ENCODE measurements around the gene ZNF35. TPM values are rescaled to one million over a fixed set of nuclear protein-coding genes. Genes with fewer than 3 reads are reported as not detected.

Gene ZNF35
- polyA plus RNA-seq, 1 of the 3 experiments (the other 2 are of a cell fraction) = 2.4 TPM

DNA sequence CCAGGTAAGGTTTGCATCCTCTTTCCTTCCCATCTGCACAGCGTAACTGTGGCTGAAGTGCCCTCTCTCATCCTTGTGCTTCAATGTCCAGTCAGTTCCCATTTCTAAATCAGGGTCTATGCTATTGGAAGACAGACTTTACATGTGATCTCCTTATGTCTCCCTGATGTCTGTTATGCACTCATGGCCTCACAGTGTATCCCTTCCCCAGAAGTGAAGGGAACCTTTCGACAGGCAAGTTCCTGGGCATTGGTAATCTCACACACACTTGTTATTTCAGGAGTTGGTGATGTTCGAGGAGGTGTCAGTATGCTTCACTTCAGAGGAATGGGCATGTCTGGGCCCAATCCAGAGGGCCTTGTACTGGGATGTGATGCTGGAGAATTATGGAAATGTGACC, 16.3 kb upstream of the ZNF35 start:
- Histone ChIP-seq H3K4me2 (no peak overlapping the region), H2AFZ (ENCODE audit: low read depth) (no peak overlapping the region), H3K9ac (no peak overlapping the region), H3K27me3 (ENCODE audit: insufficient read depth) (no peaks in the 10 kb centered on the region), H3K36me3 (replicated peaks in 1 of 2; ENCODE audit: control insufficient read depth in 1 of 2, insufficient read depth in 2 of 2, low read length in 1 of 2) (peaks cover 59 to 64% of the 10 kb centered on the region in 2 experiments), H3K4me1 (ENCODE audit: control insufficient read depth in 1 of 2, insufficient read depth in 2 of 2, low read depth in 1 of 2, low read length in 1 of 2) (no peaks in the 10 kb centered on the region; a peak in 2 of 4 replicates), H3F3A (replicated peaks; ENCODE audit: insufficient read depth) (peaks cover 5% of the 10 kb centered on the region), H3K9me2 (no peaks in the 10 kb centered on the region), H3K4me3 (ENCODE audit: low read depth in 2 of 2, low read length in 1 of 2) (no peak overlapping the region), H3K27ac (ENCODE audit: low read depth in 2 of 2, low read length in 1 of 2) (no peak overlapping the region), H4K20me1 (ENCODE audit: insufficient read depth) (no peaks in the 10 kb centered on the region), H3K79me2 (ENCODE audit: insufficient read depth) (peaks cover 42% of the 10 kb centered on the region), H3K9me3 (no peaks in the 10 kb centered on the region)
- TF ChIP-seq TAF1 (IDR thresholded peaks at IDR 0.05; ENCODE audit: borderline replicate concordance, low read depth, low read length) (no peak), ELF1 (IDR thresholded peaks at IDR 0.05) (no peak), FOXJ3 (CRISPR knock-in tag; IDR thresholded peaks at IDR 0.05) (no peak), CHD2 (IDR thresholded peaks at IDR 0.05; ENCODE audit: low read length, partially characterized antibody) (no peak), SIN3A (IDR thresholded peaks at IDR 0.05; ENCODE audit: borderline replicate concordance, low read depth, low read length) (no peak), FOSL2 (IDR thresholded peaks at IDR 0.05; ENCODE audit: borderline replicate concordance, low read depth) (no peak), RCOR1 (IDR thresholded peaks at IDR 0.05; ENCODE audit: low read length) (no peak), SMC3 (IDR thresholded peaks at IDR 0.05; ENCODE audit: low read depth, low read length) (no peak), GATA2 (CRISPR knock-in tag; IDR thresholded peaks at IDR 0.05) (no peak)
- TF ChIP-seq, protein P1, sequence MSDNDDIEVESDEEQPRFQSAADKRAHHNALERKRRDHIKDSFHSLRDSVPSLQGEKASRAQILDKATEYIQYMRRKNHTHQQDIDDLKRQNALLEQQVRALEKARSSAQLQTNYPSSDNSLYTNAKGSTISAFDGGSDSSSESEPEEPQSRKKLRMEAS (IDR thresholded peaks at IDR 0.05; ENCODE audit: low read depth) = no peak
- ChIA-PET POLR2A (no interaction called here), CTCF (no interaction called here)
- WGBS (ENCODE audit: low lambda C conversion rate) = 92% methylated on average over 3 of the region's 3 CpGs
- DNase-seq = no peak

DNA sequence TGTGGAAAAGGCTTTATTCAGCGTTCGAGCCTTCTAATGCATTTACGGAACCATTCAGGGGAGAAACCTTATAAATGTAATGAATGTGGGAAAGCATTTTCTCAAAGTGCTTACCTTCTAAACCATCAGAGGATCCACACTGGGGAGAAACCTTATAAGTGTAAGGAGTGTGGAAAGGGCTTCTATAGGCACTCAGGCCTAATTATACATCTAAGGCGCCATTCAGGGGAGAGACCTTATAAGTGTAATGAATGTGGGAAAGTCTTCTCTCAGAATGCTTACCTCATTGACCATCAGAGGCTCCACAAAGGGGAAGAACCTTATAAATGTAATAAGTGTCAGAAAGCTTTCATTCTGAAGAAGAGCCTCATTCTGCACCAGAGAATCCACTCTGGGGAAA, 6.2 kb upstream of the ZNF35 start:
- Histone ChIP-seq H3K4me2 (no peak overlapping the region), H3K79me2 (ENCODE audit: insufficient read depth) (peaks cover 32% of the 10 kb centered on the region), H3K9me2 (no peaks in the 10 kb centered on the region), H3F3A (replicated peaks; ENCODE audit: insufficient read depth) (peaks cover 6% of the 10 kb centered on the region), H3K27me3 (ENCODE audit: insufficient read depth) (no peaks in the 10 kb centered on the region), H3K4me3 (ENCODE audit: low read depth in 2 of 2, low read length in 1 of 2) (no peak overlapping the region; a peak in 1 of 4 replicates), H3K4me1 (ENCODE audit: control insufficient read depth in 1 of 2, insufficient read depth in 2 of 2, low read depth in 1 of 2, low read length in 1 of 2) (no peaks in the 10 kb centered on the region), H2AFZ (ENCODE audit: low read depth) (no peak overlapping the region), H3K9me3 (peaks cover 33% of the 10 kb centered on the region), H3K36me3 (replicated peaks in 1 of 2; ENCODE audit: control insufficient read depth in 1 of 2, insufficient read depth in 2 of 2, low read length in 1 of 2) (peaks cover 65 to 80% of the 10 kb centered on the region in 2 experiments), H4K20me1 (ENCODE audit: insufficient read depth) (no peaks in the 10 kb centered on the region), H3K27ac (ENCODE audit: low read depth in 2 of 2, low read length in 1 of 2) (no peak overlapping the region), H3K9ac (no peak overlapping the region)
- DNase-seq = no peak
- WGBS (ENCODE audit: low lambda C conversion rate) = over 99% methylated on average over 4 of the region's 4 CpGs
- TF ChIP-seq, protein P1 (IDR thresholded peaks at IDR 0.05; ENCODE audit: low read depth) = no peak
- TF ChIP-seq RFX5 (IDR thresholded peaks at IDR 0.05; ENCODE audit: low read length) = no peak
- no peak for TF ChIP-seq FOXJ3 (CRISPR knock-in tag; IDR thresholded peaks at IDR 0.05)
- TF ChIP-seq, protein P2, sequence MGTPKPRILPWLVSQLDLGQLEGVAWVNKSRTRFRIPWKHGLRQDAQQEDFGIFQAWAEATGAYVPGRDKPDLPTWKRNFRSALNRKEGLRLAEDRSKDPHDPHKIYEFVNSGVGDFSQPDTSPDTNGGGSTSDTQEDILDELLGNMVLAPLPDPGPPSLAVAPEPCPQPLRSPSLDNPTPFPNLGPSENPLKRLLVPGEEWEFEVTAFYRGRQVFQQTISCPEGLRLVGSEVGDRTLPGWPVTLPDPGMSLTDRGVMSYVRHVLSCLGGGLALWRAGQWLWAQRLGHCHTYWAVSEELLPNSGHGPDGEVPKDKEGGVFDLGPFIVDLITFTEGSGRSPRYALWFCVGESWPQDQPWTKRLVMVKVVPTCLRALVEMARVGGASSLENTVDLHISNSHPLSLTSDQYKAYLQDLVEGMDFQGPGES (IDR thresholded peaks at IDR 0.05; ENCODE audit: low read depth, low read length) = no peak
- TF ChIP-seq TEAD4 (IDR thresholded peaks at IDR 0.05; ENCODE audit: borderline replicate concordance, insufficient read depth) = no peak
- no peak for TF ChIP-seq SMC3 (IDR thresholded peaks at IDR 0.05; ENCODE audit: low read depth, low read length)
- TF ChIP-seq CHD2 (IDR thresholded peaks at IDR 0.05; ENCODE audit: low read length, partially characterized antibody) = no peak
- TF ChIP-seq, protein P3, sequence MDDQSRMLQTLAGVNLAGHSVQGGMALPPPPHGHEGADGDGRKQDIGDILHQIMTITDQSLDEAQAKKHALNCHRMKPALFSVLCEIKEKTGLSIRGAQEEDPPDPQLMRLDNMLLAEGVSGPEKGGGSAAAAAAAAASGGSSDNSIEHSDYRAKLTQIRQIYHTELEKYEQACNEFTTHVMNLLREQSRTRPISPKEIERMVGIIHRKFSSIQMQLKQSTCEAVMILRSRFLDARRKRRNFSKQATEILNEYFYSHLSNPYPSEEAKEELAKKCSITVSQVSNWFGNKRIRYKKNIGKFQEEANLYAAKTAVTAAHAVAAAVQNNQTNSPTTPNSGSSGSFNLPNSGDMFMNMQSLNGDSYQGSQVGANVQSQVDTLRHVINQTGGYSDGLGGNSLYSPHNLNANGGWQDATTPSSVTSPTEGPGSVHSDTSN (IDR thresholded peaks at IDR 0.05) = no peak
- no peak for TF ChIP-seq YY1 (IDR thresholded peaks at IDR 0.05; ENCODE audit: low read depth)
- no peak for TF ChIP-seq POLR2AphosphoS5 (IDR thresholded peaks at IDR 0.05; ENCODE audit: low read depth, low read length)
- TF ChIP-seq, protein P4, sequence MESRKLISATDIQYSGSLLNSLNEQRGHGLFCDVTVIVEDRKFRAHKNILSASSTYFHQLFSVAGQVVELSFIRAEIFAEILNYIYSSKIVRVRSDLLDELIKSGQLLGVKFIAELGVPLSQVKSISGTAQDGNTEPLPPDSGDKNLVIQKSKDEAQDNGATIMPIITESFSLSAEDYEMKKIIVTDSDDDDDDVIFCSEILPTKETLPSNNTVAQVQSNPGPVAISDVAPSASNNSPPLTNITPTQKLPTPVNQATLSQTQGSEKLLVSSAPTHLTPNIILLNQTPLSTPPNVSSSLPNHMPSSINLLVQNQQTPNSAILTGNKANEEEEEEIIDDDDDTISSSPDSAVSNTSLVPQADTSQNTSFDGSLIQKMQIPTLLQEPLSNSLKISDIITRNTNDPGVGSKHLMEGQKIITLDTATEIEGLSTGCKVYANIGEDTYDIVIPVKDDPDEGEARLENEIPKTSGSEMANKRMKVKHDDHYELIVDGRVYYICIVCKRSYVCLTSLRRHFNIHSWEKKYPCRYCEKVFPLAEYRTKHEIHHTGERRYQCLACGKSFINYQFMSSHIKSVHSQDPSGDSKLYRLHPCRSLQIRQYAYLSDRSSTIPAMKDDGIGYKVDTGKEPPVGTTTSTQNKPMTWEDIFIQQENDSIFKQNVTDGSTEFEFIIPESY (IDR thresholded peaks at IDR 0.05; ENCODE audit: borderline replicate concordance, low read depth) = no peak
- TF ChIP-seq RAD21 (IDR thresholded peaks at IDR 0.05; ENCODE audit: low read length) = no peak
- TF ChIP-seq RCOR1 (IDR thresholded peaks at IDR 0.05; ENCODE audit: low read length) = no peak
- TF ChIP-seq, protein P5, sequence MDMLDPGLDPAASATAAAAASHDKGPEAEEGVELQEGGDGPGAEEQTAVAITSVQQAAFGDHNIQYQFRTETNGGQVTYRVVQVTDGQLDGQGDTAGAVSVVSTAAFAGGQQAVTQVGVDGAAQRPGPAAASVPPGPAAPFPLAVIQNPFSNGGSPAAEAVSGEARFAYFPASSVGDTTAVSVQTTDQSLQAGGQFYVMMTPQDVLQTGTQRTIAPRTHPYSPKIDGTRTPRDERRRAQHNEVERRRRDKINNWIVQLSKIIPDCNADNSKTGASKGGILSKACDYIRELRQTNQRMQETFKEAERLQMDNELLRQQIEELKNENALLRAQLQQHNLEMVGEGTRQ (IDR thresholded peaks at IDR 0.05; ENCODE audit: borderline replicate concordance, low read depth, low read length) = no peak
- no peak for TF ChIP-seq FOXM1 (IDR thresholded peaks at IDR 0.05; ENCODE audit: low read depth)
- POLR2A ChIA-PET = no interaction called here
- CTCF ChIA-PET = no interaction called here

Measured in SK-N-SH (cell line).